Measurements from ENCODE around the gene SLC2A9.

The SLC2A9 gene

DNA sequence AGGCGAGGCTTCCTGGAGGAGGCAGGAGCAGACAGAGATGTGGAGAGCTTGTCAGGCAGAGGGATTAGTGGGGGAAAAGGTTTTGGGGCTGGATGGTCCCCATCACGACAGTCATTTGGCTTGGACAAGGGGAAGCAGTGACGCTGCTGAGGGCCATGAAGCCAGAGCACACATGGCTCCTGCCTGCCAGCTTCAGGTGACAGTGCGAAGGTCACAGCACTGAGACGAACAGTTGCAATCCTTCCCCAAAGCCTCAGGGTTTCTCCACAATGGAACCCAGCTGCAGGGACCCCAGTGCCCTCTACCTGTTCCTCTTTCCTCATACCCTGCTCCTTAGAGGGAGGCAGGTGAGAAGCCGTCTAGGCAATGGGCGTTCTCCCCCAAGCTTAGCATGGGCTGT, 129.6 kb downstream of the SLC2A9 start:
- DNase-seq (ENCODE audit: low read depth) = no peak

DNA sequence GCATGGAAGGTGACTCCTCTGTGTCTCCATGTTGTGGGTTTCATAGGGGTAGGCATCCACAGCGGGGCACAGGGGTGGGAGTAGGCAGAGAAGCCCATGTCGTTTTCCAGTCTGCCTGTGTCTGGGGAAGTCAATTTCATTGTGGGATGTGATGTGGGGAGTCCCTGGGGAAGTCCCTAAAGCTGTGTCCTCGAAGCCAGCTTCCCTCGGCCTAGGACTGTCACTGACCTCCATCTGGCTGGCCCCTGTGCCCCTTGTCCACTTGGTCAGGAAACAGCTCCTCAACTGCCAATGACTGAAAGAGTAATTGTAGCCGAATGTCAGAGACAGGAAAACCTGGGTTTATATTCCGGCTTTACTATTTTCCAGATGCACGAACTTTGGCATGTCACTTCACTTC, 130.2 kb downstream of the SLC2A9 start:
- DNase-seq (ENCODE audit: low read depth) = no peak

DNA sequence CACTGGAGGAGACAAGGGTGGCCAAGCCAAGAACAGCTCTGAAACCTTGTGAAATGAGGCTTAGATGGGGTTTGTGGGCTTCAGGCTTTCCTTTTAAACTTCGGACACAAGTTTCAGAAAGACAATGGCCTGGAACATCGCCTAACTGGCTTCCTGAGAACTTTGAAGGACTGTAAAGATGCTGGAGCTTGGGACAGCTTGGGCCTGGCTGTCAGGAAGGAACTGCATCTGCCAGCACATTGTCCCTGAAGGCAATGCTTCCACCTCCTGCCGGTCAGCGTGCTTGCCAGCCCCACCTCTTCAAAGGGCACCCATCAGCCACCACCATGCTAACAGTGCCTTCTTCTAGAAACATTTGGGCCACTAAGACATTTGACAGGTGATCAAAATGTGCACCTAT, 132.0 kb downstream of the SLC2A9 start:
- no peak for DNase-seq (ENCODE audit: low read depth)

DNA sequence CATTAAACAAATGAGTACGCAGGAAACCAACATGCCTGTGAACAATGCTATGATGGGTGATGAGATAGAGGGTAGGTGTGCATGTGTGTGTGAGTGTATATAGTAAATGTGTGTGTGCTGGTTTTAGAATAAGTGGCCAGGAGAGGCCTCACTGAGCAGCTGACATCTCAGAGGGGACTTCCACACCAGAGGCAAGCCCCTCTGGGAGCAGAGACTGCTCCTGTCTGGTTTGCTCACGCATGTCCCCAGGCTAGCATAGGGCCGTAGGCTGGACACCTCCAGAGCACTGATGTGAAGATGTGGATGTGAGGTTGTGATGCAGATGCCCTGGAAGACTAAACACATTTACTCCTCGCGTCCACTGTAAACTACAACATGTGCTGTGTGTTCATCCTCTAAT, 135.3 kb downstream of the SLC2A9 start:
- no peak for DNase-seq (ENCODE audit: low read depth)

DNA sequence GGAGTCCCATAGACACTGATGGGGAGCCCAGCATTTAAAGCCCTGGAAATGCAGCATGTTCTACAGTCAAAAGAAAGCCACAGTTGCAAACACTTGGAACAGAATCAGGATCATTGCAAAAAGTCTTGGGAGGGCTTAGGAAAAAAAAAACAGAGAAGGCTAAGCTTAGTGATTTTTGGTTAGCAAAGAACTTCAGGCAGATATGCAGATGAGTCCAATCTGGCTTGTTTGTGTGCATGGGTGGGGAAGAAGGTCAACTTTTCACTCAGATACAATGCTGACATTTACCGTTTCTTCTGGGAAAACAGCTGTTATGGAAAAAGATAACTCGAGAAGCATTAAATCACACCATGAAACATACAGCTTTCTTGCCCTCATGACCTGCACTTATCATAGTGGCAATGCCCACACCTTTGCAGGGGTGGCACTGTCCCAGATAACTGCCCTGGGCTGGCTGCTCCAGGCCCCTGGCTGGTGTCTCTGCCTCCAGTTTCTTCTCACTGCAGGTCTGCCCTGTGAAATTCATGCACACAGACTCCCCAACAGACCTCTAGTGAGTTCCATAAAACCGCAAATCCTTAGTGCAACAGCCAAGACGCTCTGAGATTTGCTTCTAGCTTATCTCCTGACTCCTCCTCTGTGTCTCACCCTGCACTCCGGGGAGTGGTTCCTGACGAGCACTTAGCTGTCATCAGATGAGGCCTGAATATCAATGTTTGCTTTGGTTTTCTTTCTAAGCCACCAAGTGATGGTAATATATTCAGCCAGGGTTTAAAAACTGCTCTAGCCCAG, 140.7 kb downstream of the SLC2A9 start:
- DNase-seq (ENCODE audit: low read depth) = no peak

DNA sequence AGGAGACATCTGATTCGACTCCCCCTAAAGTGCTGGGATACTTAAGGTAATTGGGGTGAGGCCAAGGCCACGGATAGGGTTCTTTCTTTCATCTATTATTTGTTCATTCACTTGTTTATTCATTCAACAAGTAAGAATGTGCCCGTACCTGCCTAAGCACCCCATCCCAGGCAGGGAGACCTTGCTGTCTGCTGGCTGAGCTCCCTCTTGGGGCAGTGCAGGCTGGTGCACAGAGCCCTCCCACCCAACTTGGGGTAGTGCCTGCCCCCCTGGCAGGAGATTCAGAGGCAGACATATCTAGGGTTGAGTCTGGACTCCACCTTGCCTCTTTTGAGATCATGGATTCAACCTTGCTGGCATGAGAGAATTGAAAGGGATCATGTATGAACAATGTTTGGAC, 144.2 kb downstream of the SLC2A9 start:
- no peak for DNase-seq (ENCODE audit: low read depth)

DNA sequence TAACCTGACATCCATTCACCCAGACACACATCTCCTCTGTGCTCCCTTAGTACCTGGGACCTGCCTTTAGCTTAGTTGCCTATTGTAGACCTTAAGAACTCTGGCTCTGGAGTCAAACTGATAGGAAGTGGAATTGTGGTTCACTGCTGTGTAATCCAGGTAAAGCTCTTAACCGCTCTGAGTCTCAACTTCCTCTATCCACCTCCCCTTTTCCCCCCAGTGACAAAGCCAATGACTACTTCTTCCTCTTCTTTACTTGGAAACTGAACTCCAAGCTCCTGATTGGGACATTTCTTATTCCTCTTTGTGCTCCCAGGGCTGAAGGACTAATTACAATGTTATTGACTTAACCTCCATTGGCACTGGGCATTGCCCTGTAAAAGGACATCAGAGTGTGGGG, 145.8 kb downstream of the SLC2A9 start:
- no peak for DNase-seq (ENCODE audit: low read depth)

DNA sequence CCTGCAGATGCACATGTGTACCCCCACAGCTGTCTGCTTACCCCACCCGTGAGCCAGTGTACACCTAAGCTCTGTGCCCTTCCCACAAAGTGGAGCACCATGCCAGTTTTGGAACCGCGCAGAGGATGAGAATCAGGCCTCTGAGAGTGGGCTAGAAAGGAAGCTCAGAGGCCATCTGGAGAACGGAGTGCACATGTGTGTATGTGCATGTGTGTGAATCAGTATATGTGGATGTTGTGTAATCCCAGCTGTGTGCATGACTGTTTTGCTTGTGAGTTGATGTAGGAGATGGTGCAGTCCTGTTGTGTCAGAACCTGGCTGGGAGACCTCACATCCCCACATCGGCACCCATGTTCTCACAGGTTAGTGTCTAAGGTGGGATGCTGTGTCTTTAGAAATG, 146.9 kb downstream of the SLC2A9 start:
- DNase-seq (ENCODE audit: low read depth) = no peak

DNA sequence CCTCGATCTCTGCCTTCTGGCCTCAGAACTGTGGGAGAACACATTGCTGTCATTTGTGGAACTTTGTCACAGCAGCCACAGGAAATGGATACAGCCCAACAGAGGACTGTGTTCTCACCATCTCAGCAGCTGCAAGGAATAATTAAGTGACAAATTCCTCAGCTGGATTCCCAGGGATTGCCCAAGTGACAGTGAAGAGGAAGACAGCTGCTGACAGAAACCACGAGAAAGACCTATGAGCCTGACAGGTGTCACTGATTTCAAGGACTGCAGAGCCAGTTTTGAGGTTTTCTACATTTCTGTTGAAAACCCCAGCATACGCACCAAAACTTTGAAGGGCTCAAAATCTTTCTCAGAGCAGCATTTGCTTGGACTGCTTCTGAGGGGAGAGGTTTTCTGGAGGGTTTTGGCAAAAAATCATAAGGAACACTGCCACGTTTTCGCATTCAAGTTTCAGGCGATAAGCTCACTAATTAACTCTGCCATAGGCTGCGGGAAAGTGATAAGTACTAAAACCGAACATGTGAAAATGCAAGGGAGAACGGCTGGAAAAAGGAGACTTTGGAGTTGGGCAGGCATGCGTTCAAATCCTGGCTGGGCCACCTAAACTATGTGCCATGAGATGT, 151.0 kb downstream of the SLC2A9 start:
- DNase-seq (ENCODE audit: low read depth) = no peak

DNA sequence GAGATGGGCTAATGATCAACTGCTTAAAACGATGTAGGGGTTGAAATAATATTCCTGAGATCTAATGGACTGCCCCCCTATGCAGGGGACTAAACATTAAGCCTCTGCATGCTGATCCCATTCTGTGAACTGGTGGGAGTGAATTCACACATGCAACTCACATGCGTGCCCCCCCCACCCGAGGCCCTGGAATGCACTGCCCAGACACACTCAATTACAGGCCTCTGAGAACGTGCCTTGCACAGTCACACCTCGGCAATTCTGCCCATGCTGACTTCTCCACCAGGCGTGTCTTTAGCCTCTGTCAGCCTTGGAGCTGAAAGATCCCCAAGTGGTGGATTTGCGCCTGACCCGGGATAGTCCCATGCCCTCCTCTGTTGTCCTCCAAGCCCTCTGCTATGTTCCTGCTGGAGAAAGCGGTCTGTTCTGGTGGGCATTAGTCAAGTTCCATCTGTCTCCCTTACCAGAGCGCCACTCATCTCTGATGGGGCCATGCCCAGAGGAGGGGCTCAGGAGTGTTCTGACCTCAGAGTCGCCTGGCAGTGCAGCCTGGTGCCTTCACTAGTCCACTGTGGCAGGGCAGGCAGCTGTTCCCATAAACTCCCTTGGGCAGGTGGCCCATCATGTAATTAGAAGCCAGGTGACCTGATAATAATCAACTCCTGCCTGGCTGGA, 153.4 kb downstream of the SLC2A9 start:
- DNase-seq (ENCODE audit: low read depth) = no peak

DNA sequence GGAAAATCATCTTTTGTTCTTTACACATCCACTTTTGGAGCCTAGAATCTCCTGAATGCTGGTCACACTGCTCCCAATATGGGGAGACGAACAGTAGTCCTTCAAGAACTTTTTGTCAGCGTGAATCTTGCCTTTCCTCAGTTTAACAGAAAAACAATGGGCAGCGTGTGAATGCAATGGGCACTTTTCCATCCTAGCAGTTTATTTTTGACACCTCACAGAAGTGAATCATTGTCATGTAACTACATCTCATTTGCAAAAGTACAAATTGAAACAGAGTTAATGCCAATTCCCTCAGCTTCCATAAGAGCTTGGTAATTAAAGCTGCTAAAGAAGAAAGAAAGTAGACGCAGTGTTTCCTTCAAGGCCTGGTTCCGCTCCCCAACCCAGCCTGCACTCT, 154.4 kb downstream of the SLC2A9 start:
- no peak for DNase-seq (ENCODE audit: low read depth)

DNA sequence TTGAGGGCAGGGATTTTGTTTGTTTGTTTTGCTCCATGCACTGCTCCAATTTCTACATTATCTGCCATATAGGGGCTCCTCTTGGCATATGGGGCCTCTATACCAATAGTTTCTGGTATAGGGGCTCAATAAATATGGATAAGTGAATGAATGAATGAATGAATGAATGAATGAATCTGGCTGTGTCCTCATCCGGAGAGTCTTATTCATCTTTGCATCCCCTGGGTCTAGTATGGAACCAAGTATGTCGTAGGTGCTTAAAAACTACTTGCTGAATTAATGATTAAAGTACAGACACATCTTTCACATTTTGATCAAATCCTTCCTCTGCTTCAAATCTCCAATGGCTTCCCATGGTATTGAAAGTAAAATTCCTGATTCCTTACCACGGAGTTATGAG, 159.7 kb downstream of the SLC2A9 start:
- no peak for DNase-seq (ENCODE audit: low read depth)

DNA sequence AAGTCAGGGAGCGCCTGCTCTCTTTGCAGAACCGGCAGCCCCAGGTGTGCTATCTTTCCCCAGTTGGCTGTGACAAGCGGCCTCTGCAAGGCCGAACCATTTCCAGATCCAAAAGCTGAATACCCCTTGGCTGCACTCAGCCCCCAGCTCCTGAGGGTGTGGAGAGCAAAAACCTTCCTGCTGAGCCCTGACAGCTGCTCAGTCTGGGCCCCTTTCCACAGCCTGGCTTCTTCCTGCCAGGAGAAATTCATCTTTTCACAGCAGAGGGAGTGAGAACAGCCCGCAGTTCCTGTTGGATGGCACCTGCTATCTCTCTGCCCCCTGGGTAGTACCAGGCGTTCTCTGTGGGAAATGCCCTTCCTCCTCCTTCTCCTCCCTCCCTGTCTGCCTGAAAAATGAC, 161.5 kb downstream of the SLC2A9 start:
- no peak for DNase-seq (ENCODE audit: low read depth)

DNA sequence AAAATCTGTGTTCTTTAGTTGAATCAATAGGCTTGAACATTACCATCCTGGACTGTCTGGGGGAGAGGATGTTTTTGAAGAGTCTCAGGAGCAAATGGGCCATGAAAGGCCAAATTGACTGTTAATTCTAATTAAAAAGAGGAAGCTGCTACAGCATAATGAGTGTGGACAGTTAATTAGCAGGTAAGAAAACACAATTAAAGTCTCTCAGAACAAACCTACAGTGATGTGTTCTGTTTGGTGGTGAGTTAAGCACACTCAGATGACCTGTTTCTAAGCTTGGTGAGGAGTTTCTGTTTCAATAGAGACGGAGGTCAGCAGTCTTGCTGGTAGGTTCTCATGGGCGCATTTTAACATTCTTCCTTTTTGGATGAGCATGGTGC, 171.8 kb downstream of the SLC2A9 start:
- DNase-seq (ENCODE audit: low read depth) = no peak

DNA sequence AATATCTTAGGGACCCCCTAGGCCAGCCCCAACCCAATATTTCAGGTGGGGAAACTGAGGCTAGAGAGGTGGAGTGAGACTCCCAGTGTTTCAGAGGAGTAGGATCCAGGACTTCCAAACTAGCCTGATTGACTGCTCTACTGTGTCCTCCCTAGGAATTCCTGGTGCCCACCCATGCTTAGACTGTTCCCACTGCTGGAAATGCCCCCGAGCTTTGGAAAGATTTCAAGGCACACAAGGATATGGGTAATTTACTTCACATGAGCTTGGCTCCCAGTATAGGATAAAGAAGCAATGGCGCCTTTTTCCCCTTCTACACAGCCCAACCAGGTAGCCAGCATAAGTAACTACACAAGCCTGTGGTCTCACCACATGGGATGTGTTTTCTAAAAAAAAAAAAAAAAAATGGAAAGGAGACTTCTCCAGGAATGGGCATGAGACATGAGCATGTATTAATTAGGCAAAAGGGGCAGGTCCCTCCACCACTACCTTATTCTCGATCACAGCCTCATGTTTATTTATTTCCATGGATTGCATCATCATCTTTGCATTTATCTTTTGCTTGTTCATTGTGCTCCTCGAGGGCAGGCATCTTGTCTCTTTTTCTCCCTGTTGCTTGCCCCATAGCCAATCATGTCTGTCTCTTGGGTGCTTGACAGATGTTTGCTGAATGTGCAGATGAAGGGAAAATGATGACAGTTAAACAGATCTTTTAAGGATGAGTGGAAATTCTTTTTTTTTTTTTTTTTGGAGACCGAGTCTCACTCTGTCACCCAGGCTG, 173.1 kb downstream of the SLC2A9 start:
- DNase-seq (ENCODE audit: low read depth) = no peak

DNA sequence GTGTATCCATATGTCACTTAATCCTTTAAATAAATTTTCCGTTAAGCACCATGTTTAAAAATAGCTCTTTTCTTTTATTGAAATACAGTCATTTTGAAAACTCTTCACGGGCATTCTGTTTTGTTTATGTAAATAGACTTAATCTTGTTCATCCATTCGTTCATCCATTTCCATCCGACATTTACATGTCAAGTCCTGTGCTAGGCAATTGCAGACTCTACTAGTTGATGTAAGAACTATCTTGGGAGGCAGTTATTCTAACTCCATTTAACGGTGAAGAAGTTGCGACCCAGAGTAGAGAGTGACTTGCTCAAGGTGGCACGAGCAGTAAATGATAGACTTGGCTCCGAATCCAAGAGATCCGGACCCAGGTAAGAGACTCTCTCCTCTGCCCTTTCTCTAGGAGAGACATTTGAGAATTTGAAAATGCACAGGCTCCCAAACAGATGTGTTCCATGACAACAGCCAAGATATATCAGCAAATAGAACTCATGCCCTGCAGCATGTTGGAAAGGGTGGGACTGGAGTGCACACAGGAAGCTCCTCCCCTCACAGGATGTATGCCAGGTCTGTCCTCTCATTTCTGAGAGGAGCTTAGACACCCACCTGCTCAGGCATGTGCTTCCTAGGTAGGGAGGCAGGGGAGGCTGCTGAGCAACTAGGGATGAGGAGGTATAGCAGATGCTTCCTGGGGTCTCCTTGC, 175.4 kb downstream of the SLC2A9 start:
- no peak for DNase-seq (ENCODE audit: low read depth)

DNA sequence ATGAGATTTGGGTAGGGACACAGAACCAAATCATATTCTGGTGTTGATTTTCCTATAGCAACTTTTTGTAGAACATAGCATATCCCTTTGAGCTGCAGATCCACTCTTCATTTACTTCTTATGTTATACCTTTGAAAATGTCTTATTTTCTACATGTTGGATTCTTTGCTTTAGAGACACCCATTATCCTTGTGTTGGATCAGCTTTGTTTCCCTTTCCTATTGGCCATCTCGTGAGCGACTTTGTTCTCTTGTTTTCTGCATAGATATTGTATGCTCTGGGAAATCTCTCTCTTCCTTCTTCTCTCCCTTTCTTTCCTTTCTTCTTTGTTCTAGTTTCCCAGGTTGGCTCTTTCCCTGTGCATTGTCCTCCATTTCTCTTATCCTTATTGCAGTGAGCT, 180.2 kb downstream of the SLC2A9 start:
- no peak for DNase-seq (ENCODE audit: low read depth)

DNA sequence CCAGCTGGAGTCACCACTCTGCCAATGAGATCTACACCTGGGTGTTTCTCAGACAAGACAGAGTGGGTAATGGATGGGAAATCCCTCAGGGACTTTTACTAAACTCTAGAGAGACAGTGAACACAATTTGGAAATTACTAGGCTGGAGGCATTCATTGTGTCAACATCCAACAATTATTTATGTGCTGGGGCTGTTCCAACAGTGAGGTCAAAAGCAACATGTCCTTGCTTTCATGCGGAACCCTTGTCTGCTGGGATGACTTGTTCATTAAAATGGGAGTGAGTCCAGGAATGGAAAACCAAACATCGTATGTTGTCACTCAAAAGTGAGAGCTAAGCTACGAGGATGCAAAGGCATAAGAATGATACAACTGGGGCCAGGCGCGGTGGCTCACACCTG, 185.9 kb downstream of the SLC2A9 start:
- no peak for DNase-seq (ENCODE audit: low read depth)

DNA sequence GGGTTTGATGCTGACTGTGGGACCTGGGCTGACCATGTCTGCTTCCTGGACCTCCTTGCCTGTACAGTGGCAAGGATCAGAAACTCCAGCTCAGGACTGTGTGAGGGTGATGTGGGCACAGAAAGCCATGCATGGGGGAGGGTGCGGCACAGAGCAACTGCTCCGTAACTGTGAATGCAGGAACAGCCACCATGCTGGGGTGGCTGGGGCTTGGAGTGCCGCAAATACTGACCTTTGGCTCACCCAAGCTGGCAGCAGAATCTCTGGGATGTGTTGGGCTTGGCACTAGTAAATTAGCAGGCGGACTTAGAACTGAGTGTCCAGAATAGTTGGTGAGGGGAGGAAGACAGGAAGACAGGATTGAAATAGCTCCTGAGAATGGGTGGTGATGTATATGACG, 187.9 kb downstream of the SLC2A9 start:
- DNase-seq (ENCODE audit: low read depth) = no peak

DNA sequence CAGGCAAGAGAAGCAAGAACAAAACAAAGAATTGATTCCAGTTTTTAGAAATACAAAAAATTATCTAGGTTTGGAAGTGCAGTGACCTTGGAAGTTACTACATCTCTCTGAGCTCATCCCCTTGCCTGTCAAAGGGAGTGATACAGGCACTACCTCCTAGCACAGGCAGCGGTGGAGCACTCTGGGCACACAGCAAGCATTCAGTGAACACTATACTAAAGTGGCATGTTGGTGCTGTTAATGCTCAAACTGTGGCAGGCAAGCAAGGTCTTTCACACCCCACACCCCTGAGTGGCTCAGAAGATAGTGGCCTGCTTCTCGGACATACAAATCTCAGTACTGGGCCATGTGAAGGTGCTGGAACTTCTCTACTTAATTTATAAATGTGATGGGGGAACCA, 188.7 kb downstream of the SLC2A9 start:
- no peak for DNase-seq (ENCODE audit: low read depth)

DNA sequence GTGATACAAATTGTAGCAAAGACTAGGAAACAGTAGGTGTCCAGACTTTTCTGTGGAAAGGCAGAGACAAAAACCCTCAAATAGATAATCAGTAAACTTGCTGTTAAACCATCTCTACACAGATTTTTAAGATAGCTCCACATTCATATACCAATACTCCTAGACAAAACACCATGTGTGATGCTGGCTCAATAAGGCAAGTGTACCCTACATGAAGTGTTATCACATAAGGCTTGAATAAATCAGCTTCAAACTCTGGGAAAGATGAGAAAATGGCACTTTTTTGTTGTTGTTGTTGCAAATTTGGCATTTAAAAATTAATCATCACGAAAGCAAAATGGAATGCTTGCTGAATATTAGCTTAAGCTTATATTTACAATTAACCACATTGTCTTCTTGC, 194.7 kb downstream of the SLC2A9 start:
- DNase-seq (ENCODE audit: low read depth) = no peak

DNA sequence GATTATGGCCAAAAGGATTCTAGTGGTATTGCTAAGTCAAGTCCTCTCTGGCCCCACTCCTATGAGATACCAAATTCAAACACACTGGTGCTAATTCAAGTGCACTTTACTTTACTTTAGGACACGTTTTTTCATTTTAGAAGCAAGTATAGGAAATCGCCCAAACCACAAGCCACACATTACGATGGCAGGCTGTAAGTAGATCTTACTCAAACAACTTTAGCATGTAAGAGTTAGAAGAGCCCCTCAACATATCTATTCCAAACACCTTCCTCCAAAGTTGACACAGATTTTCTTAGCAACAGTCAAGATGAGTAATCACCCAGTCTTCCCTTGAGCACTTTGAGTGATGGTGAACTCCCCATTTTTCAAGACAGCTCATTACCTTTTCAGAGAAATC, 196.2 kb downstream of the SLC2A9 start:
- no peak for DNase-seq (ENCODE audit: low read depth)
